ENCODE results near the gene TNFRSF14. TPM values are rescaled to one million over a fixed set of nuclear protein-coding genes. Genes with fewer than 3 reads are reported as not detected.

TNFRSF14 gene
- total and polyA plus RNA-seq, 2 experiments from 2014 or later: not detected

DNA sequence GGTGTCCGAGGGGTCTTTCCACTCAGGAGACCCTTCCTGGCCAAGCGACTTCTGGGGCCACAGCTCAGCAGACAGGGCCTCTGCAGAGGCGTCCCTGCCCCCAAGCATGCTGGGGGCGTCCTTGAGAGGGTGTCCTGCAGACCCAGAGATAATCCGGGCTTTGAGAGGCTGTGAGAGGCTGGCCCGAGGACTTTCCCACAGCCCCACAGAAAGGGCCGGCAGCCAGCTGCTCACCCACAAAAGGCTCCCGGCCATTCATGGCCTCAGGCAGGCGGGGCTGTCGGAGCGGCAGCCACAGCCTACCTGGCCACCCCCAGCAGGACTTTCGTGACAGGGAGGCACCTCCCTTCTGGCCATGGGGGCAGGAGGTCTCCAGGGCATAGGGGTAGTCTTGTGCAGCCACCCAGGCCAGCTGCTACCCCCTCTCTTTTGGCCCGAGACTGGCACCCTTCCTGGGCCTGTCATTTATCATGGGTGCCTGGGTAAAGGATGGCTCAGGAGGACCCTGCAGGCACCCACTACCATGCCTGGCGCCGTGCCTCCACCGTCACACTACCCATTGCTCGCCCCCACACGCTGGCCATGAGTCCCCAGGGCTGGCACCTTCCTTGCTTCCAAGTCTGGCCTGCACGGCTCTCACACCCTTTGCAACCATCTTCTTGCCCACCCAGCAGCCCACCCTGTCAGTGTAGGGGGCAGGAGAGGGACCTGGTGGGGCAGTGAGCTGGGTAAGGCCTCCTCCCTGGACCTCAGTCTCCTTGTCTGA, 11.1 kb upstream of the TNFRSF14 start:
- Histone ChIP-seq H3K27me3 (ENCODE audit: insufficient read depth) (peaks cover 11% of the 10 kb centered on the region; the same call in 1 of the 2 replicates), H2AFZ (no peak overlapping the region), H3K9me2 (ENCODE audit: insufficient read depth) (no peaks in the 10 kb centered on the region), H4K20me1 (replicated peaks; ENCODE audit: insufficient read depth) (no peaks in the 10 kb centered on the region), H3K4me2 (no peak overlapping the region), H3K79me2 (replicated peaks; ENCODE audit: insufficient read depth) (no peaks in the 10 kb centered on the region), H3F3A (replicated peaks; ENCODE audit: low read depth) (peaks cover 7% of the 10 kb centered on the region; the same call in 1 of the 2 replicates), H3K36me3 (ENCODE audit: insufficient read depth) (no peaks in the 10 kb centered on the region), H3K4me3 (no peak overlapping the region), H3K27ac (ENCODE audit: low read depth) (no peak overlapping the region), H3K4me1 (ENCODE audit: insufficient read depth) (peaks cover 16% of the 10 kb centered on the region; the same call in 1 of the 2 replicates)
- H3K4me1 Mint-ChIP-seq: peaks cover 5% of the 10 kb centered on the region; the same call in 1 of the 3 replicates
- H3K27ac Mint-ChIP-seq: no peak overlapping the region
- H3K36me3 Mint-ChIP-seq (ENCODE audit: low read depth): no peaks in the 10 kb centered on the region
- TF ChIP-seq, protein P1, sequence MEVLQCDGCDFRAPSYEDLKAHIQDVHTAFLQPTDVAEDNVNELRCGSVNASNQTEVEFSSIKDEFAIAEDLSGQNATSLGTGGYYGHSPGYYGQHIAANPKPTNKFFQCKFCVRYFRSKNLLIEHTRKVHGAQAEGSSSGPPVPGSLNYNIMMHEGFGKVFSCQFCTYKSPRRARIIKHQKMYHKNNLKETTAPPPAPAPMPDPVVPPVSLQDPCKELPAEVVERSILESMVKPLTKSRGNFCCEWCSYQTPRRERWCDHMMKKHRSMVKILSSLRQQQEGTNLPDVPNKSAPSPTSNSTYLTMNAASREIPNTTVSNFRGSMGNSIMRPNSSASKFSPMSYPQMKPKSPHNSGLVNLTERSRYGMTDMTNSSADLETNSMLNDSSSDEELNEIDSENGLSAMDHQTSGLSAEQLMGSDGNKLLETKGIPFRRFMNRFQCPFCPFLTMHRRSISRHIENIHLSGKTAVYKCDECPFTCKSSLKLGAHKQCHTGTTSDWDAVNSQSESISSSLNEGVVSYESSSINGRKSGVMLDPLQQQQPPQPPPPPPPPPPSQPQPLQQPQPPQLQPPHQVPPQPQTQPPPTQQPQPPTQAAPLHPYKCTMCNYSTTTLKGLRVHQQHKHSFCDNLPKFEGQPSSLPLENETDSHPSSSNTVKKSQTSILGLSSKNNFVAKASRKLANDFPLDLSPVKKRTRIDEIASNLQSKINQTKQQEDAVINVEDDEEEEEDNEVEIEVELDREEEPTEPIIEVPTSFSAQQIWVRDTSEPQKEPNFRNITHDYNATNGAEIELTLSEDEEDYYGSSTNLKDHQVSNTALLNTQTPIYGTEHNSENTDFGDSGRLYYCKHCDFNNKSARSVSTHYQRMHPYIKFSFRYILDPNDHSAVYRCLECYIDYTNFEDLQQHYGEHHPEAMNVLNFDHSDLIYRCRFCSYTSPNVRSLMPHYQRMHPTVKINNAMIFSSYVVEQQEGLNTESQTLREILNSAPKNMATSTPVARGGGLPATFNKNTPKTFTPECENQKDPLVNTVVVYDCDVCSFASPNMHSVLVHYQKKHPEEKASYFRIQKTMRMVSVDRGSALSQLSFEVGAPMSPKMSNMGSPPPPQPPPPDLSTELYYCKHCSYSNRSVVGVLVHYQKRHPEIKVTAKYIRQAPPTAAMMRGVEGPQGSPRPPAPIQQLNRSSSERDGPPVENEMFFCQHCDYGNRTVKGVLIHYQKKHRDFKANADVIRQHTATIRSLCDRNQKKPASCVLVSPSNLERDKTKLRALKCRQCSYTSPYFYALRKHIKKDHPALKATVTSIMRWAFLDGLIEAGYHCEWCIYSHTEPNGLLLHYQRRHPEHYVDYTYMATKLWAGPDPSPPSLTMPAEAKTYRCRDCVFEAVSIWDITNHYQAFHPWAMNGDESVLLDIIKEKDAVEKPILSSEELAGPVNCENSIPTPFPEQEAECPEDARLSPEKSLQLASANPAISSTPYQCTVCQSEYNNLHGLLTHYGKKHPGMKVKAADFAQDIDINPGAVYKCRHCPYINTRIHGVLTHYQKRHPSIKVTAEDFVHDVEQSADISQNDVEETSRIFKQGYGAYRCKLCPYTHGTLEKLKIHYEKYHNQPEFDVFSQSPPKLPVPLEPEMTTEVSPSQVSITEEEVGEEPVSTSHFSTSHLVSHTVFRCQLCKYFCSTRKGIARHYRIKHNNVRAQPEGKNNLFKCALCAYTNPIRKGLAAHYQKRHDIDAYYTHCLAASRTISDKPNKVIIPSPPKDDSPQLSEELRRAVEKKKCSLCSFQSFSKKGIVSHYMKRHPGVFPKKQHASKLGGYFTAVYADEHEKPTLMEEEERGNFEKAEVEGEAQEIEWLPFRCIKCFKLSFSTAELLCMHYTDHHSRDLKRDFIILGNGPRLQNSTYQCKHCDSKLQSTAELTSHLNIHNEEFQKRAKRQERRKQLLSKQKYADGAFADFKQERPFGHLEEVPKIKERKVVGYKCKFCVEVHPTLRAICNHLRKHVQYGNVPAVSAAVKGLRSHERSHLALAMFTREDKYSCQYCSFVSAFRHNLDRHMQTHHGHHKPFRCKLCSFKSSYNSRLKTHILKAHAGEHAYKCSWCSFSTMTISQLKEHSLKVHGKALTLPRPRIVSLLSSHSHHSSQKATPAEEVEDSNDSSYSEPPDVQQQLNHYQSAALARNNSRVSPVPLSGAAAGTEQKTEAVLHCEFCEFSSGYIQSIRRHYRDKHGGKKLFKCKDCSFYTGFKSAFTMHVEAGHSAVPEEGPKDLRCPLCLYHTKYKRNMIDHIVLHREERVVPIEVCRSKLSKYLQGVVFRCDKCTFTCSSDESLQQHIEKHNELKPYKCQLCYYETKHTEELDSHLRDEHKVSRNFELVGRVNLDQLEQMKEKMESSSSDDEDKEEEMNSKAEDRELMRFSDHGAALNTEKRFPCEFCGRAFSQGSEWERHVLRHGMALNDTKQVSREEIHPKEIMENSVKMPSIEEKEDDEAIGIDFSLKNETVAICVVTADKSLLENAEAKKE (CRISPR knock-in tag; IDR thresholded peaks at IDR 0.05): no peak
- TF ChIP-seq, protein P2, sequence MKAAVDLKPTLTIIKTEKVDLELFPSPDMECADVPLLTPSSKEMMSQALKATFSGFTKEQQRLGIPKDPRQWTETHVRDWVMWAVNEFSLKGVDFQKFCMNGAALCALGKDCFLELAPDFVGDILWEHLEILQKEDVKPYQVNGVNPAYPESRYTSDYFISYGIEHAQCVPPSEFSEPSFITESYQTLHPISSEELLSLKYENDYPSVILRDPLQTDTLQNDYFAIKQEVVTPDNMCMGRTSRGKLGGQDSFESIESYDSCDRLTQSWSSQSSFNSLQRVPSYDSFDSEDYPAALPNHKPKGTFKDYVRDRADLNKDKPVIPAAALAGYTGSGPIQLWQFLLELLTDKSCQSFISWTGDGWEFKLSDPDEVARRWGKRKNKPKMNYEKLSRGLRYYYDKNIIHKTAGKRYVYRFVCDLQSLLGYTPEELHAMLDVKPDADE (IDR thresholded peaks at IDR 0.05): no peak
- TF ChIP-seq NANOG (IDR thresholded peaks at IDR 0.05; ENCODE audit: borderline replicate concordance) (no peak), EZH2phosphoT487 (IDR thresholded peaks at IDR 0.05; ENCODE audit: unreplicated experiment) (no peak), EZH2 (IDR thresholded peaks at IDR 0.05; ENCODE audit: low read depth, unreplicated experiment) (no peak), POLR2AphosphoS5 (IDR thresholded peaks at IDR 0.05; ENCODE audit: low read depth) (no peak), ZNF114 (CRISPR knock-in tag; IDR thresholded peaks at IDR 0.05) (no peak), STAT1 (IDR thresholded peaks at IDR 0.05; ENCODE audit: unreplicated experiment) (no peak), ZNF331 (CRISPR knock-in tag; IDR thresholded peaks at IDR 0.05; ENCODE audit: low read depth) (no peak), CREB1 (CRISPR knock-in tag; IDR thresholded peaks at IDR 0.05; ENCODE audit: low read depth) (no peak), JUNB (IDR thresholded peaks at IDR 0.05; ENCODE audit: unreplicated experiment) (no peak)
- TF ChIP-seq, protein P3, sequence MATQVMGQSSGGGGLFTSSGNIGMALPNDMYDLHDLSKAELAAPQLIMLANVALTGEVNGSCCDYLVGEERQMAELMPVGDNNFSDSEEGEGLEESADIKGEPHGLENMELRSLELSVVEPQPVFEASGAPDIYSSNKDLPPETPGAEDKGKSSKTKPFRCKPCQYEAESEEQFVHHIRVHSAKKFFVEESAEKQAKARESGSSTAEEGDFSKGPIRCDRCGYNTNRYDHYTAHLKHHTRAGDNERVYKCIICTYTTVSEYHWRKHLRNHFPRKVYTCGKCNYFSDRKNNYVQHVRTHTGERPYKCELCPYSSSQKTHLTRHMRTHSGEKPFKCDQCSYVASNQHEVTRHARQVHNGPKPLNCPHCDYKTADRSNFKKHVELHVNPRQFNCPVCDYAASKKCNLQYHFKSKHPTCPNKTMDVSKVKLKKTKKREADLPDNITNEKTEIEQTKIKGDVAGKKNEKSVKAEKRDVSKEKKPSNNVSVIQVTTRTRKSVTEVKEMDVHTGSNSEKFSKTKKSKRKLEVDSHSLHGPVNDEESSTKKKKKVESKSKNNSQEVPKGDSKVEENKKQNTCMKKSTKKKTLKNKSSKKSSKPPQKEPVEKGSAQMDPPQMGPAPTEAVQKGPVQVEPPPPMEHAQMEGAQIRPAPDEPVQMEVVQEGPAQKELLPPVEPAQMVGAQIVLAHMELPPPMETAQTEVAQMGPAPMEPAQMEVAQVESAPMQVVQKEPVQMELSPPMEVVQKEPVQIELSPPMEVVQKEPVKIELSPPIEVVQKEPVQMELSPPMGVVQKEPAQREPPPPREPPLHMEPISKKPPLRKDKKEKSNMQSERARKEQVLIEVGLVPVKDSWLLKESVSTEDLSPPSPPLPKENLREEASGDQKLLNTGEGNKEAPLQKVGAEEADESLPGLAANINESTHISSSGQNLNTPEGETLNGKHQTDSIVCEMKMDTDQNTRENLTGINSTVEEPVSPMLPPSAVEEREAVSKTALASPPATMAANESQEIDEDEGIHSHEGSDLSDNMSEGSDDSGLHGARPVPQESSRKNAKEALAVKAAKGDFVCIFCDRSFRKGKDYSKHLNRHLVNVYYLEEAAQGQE (IDR thresholded peaks at IDR 0.05; ENCODE audit: unreplicated experiment): no peak
- TF ChIP-seq, protein P4, sequence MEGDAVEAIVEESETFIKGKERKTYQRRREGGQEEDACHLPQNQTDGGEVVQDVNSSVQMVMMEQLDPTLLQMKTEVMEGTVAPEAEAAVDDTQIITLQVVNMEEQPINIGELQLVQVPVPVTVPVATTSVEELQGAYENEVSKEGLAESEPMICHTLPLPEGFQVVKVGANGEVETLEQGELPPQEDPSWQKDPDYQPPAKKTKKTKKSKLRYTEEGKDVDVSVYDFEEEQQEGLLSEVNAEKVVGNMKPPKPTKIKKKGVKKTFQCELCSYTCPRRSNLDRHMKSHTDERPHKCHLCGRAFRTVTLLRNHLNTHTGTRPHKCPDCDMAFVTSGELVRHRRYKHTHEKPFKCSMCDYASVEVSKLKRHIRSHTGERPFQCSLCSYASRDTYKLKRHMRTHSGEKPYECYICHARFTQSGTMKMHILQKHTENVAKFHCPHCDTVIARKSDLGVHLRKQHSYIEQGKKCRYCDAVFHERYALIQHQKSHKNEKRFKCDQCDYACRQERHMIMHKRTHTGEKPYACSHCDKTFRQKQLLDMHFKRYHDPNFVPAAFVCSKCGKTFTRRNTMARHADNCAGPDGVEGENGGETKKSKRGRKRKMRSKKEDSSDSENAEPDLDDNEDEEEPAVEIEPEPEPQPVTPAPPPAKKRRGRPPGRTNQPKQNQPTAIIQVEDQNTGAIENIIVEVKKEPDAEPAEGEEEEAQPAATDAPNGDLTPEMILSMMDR (conservative IDR thresholded peaks at IDR 0.05; ENCODE audit: low read depth in 2 of 2): no peak
- no peak overlapping the region for H3K4me3 Mint-ChIP-seq
- DNase-seq (ENCODE audit: low spot score) (no peak), ATAC-seq (no peak)
- no peaks in the 10 kb centered on the region for H3K9me3 Mint-ChIP-seq
- H3K27me3 Mint-ChIP-seq (ENCODE audit: insufficient read depth, low read depth, poor library complexity): peaks cover 20% of the 10 kb centered on the region
